ENCODE measurements around the gene PEG3. TPM values are rescaled to one million over a fixed set of nuclear protein-coding genes. Genes with fewer than 3 reads are reported as not detected.

The PEG3 gene
- total RNA-seq, 1 donor from 2014 or later, result 14.4 TPM

DNA sequence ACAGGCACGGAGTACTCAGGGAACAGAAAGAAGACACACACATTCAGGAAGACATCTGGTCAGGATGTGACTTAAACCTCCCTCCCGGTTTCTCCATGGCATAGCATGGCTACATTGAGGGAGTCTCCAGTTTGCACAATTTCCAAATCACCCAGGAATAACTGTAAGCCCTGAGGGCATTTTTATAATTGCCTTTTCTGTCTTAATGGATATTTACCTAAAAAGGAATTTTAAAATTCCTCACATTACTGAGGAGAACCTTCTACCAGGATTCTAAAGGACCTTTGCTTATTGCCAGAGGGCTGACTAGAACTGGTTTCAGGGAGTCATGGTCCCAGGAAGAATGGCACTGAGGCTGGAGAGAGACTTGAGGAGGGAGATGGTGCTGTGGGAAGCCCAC lies 21.4 kb downstream of the PEG3 start:
- intact Hi-C loops (cut with DNase I), result no loop called here
- ATAC-seq, result no peak
- no peak for DNase-seq (ENCODE audit: low spot score)

DNA sequence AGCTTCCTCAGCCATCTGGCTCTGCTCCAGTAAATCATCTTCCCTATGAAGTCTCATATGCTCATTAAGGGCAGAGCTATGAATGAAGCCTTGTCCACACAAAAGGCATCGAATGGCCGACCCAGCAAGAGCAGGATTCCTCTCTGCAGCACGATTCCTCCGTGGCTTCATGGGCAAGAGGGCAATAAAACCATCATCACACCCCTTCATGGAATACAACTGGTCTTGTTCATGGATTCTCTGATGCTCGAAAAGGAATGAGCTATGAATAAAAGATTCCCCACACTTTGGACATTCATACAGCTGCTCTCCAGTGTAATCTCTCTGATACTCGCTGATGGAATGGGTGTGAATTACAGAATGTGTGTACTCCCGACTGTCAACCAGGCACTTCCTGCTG lies 25.9 kb downstream of the PEG3 start:
- no peak for ATAC-seq
- no peak for DNase-seq (ENCODE audit: low spot score)
- intact Hi-C loops (cut with DNase I), result no loop called here

DNA sequence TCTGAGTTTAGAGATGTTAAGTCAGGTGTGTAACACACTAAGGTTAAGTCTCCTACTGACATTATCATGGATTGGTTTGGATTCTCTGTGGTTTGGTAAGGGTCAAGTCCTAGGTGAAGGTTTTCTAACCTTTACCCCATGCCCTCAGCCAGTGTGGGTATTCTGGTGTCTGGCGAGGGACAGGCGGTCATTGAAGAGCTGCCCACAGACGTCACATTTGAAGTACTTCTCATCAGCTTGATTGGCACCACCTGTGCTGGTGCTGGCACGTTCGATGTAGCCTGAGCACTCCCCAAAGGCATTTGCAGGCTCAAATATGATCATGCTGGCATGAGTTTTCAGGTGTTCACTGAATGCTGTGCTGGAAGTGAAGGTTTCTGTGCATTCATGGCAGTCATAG lies 27.0 kb downstream of the PEG3 start:
- DNase-seq (ENCODE audit: low spot score) (no peak), ATAC-seq (no peak)
- intact Hi-C loops (cut with DNase I), result no loop called here

DNA sequence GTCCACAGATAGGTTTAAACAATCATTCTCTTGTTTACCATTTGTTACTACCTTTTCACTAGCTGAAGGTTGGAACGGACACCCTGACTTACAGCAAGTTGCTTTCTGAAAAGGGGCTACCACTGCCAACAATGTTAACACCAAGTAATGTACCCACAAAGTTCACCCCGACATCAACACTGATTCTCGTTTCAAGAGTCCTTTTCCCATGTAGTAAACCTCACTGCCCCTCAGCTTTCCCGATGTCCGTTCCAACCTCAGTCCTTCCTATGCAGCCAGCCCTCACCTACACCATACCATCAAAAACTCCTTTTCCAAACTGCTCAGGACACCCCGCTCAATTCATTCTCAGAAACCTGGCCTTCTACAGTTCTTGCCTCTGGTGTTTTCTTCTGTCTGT lies 29.0 kb downstream of the PEG3 start:
- no peak for DNase-seq (ENCODE audit: low spot score)
- ATAC-seq, result no peak
- intact Hi-C loops (cut with DNase I), result no loop called here

DNA sequence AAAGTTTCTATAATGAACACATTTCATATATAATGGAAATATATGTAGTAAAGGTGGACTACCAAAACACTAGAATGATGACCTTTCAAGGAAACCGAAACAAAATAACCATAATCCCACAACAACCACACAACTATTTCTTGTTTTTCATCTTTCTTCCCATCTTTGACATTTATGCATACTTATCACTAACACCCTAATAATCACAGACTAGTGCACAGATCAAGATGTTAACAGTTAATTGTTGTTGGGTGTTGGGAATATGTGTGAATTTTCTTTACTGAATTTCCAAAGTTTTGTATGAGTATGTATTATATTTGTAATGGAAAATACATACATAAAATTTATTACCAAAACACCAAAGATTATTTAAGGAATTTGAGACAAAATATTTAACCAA lies 30.3 kb downstream of the PEG3 start:
- DNase-seq (ENCODE audit: low spot score) (no peak), ATAC-seq (no peak)
- intact Hi-C loops (cut with DNase I), result no loop called here

DNA sequence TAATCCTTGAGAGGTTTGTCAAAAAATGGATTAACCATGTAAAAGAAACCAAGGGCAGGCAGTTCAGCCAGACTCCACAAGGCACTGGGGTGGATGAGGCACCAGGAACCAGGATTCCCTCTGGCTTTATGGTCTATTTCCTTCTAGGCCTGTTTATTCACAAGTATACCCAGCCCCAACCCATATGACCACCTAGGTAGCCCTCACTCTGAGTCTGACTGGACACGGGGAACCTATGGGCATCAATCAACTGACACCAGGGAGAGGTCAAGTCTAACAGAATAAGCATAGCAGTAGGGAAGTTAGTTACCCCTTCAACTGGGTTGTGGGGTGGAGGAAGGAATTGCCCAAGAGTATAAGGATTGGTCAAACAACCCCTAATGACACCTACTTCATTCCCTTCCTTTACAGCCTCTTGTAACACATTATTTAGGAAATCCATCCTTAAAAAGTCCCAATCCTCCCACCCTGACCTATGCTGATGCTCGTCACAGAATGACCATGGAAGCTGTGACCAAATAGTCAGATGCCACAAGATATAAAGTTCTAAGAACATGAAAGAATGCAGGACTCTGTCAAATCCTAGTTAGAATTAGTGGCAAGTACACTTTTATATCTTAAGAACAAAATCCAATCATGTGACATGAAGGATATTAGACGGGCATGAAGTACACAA lies 31.7 kb downstream of the PEG3 start:
- DNase-seq (ENCODE audit: low spot score) (no peak), ATAC-seq (no peak)
- intact Hi-C loops (cut with DNase I), result no loop called here

DNA sequence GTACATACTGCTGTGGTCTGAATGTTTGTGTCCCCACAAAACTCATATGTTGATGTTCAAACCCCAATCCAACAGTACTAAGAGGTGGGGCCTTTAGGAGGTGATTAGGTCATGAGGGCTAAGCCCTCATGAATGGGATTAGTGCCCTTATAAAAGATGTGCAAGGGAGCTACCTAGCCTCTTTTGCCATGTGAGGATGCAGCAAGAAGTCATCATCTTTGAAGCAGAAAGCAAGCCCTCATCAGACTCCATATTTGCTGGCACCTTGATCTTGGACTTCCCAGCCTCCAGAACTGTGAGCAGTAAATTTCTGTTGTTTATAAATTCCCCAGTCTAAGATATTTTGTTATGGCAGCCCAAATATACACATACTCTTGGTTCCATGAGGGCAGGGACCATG lies 33.9 kb downstream of the PEG3 start:
- DNase-seq (ENCODE audit: low spot score), result no peak
- intact Hi-C loops (cut with DNase I), result no loop called here
- no peak for ATAC-seq

Other genes starting within 250 kb of the PEG3 start
- 7.8 TPM for gene ZNF71, start 245.4 kb downstream of the PEG3 start, total RNA-seq
- 0.85 TPM for gene SMIM17, start 197.6 kb downstream of the PEG3 start, total RNA-seq
- 5.1 TPM for gene ZNF835, start 169.0 kb downstream of the PEG3 start, total RNA-seq
- gene ZIM2, start within 50 bp of the PEG3 start, total RNA-seq, result 0.76 TPM

All from sciatic nerve (tissue), 2 donors.